SK-N-SH (cell line): ENCODE data around the gene ZNF621. TPM values are rescaled to one million over a fixed set of nuclear protein-coding genes. Genes with fewer than 3 reads are reported as not detected.

ENCODE experiments used
- CTCF ChIA-PET: fragments of 300-600, 350-600 bp; formaldehyde crosslinking; extraction: SDS; loops from one replicate; lab custom pipeline; 2021; lab: Yijun Ruan, JAX
- POLR2A ChIA-PET: fragments of 350-600 bp; sonication (Branson Sonifier 250); formaldehyde crosslinking; extraction: SDS; loops from one replicate; lab custom pipeline; 2020; ENCODE audit warnings: antibody characterized with exemption, inconsistent platforms; lab: Yijun Ruan, JAX
- DNase-seq: peaks from one replicate; pipeline ENCODE4 v3.0.0; 2012
- H2AFZ ChIP-seq: fragments of 200-600 bp; sonication (generic); 2 replicates; pipeline ENCODE4 v1.8.1; 2016; ENCODE audit warnings: antibody characterized with exemption, mild to moderate bottlenecking, low read depth
- H3F3A ChIP-seq: fragments of 200-600 bp; sonication (generic); replicated peaks from 2 replicates; pipeline ENCODE3; 2016; ENCODE audit warnings: antibody characterized with exemption, mild to moderate bottlenecking; ENCODE audit not compliant: insufficient read depth
- H3K27ac ChIP-seq, 2 experiments: fragments of 200-500 bp in 1 of 2; fragments of 200-600 bp in 1 of 2; sonication (Bioruptor generic) in 1 of 2; sonication (generic), shearing (Covaris generic) in 1 of 2; 2 replicates each; pipeline versions ENCODE4 v1.5.1 to v1.6.1; 2014 to 2016; ENCODE audit warnings: low read depth in 2 of 2, inconsistent platforms in 1 of 2, low read length in 1 of 2, mild to moderate bottlenecking in 1 of 2, mixed read lengths in 1 of 2
- H3K27me3 ChIP-seq: fragments of 200-600 bp; sonication (generic), shearing (Covaris generic); 2 replicates; pipeline ENCODE4 v1.6.1; 2016; ENCODE audit warnings: mixed run types; ENCODE audit not compliant: insufficient read depth
- H3K36me3 ChIP-seq, 2 experiments: fragments of 200-500 bp in 1 of 2; fragments of 200-600 bp in 1 of 2; sonication (Bioruptor generic) in 1 of 2; sonication (generic) in 1 of 2; replicated peaks in 1 of 2; 2 replicates each; pipeline versions ENCODE3 to v1.5.1; 2014 to 2016; ENCODE audit warnings: low read length in 1 of 2, mild to moderate bottlenecking in 1 of 2; ENCODE audit not compliant: insufficient read depth in 2 of 2, control insufficient read depth in 1 of 2
- H3K4me1 ChIP-seq, 2 experiments: fragments of 200-500 bp in 1 of 2; fragments of 200-600 bp in 1 of 2; sonication (Bioruptor generic) in 1 of 2; sonication (generic), shearing (Covaris generic) in 1 of 2; 2 replicates each; pipeline versions ENCODE4 v1.5.1 to v1.6.1; 2014 to 2016; ENCODE audit warnings: low read depth in 1 of 2, low read length in 1 of 2, mixed run types in 1 of 2; ENCODE audit not compliant: insufficient read depth in 2 of 2, control insufficient read depth in 1 of 2
- H3K4me2 ChIP-seq: fragments of 200-600 bp; sonication (generic), shearing (Covaris generic); 2 replicates; pipeline ENCODE4 v1.6.1; 2017; ENCODE audit warnings: mixed run types
- H3K4me3 ChIP-seq, 2 experiments: fragments of 200-500 bp in 1 of 2; fragments of 200-600 bp in 1 of 2; sonication (Bioruptor generic) in 1 of 2; sonication (generic), shearing (Covaris generic) in 1 of 2; 2 replicates each; pipeline versions ENCODE4 v1.5.1 to v1.8.1; 2014 to 2016; ENCODE audit warnings: low read depth in 2 of 2, inconsistent platforms in 1 of 2, low read length in 1 of 2, mild to moderate bottlenecking in 1 of 2, mixed read lengths in 1 of 2, moderate library complexity in 1 of 2
- H3K79me2 ChIP-seq: fragments of 200-600 bp; sonication (generic); 2 replicates; pipeline ENCODE4 v1.8.1; 2017; ENCODE audit warnings: mild to moderate bottlenecking; ENCODE audit not compliant: insufficient read depth
- H3K9ac ChIP-seq: fragments of 200-600 bp; sonication (generic); 2 replicates; pipeline ENCODE4 v1.6.1; 2017; ENCODE audit warnings: mixed run types
- H3K9me2 ChIP-seq: fragments of 200-600 bp; sonication (generic); 2 replicates; pipeline ENCODE4 v1.6.1; 2017; ENCODE audit warnings: mixed run types
- H3K9me3 ChIP-seq: fragments of 200-600 bp; sonication (generic); 2 replicates; pipeline ENCODE4 v1.6.1; 2017; ENCODE audit warnings: mixed run types, mild to moderate bottlenecking, moderate library complexity
- H4K20me1 ChIP-seq: fragments of 200-600 bp; sonication (generic); 2 replicates; pipeline ENCODE4 v1.6.1; 2017; ENCODE audit warnings: mild to moderate bottlenecking, mixed run types; ENCODE audit not compliant: insufficient read depth
- CHD2 ChIP-seq: fragments of 150-350 bp; IDR thresholded peaks from 2 replicates; pipeline ENCODE4 v1.6.1; 2018; ENCODE audit warnings: low read length; ENCODE audit not compliant: partially characterized antibody
- CTCF ChIP-seq: fragments of 200-600 bp; sonication (generic); IDR thresholded peaks from 2 replicates; pipeline ENCODE4 v1.6.1; 2017; ENCODE audit warnings: antibody characterized with exemption, mild to moderate bottlenecking, moderate library complexity
- ELF1 ChIP-seq: IDR thresholded peaks from 2 replicates; pipeline ENCODE4 v1.4.0; 2012
- EP300 ChIP-seq, 2 experiments: IDR thresholded peaks; 2 replicates each; pipeline versions ENCODE4 v1.4.0 to v1.6.1; 2012; ENCODE audit warnings: borderline replicate concordance in 1 of 2, low read depth in 1 of 2, low read length in 1 of 2
- EZH2phosphoT487 ChIP-seq: fragments of 200-600 bp; sonication (generic); IDR thresholded peaks from 2 replicates; pipeline ENCODE4 v1.6.1; 2017; ENCODE audit warnings: low read depth, mixed run types, mild to moderate bottlenecking, antibody characterized with exemption, moderate library complexity, borderline replicate concordance
- FOXJ3 ChIP-seq: sonication (generic); formaldehyde crosslinking; IDR thresholded peaks from 2 replicates; pipeline ENCODE4 v1.5.1; 2020; ENCODE audit warnings: mild to moderate bottlenecking, missing genetic modification reagents
- FOXM1 ChIP-seq: IDR thresholded peaks from 2 replicates; pipeline ENCODE4 v1.4.0; 2012; ENCODE audit warnings: low read depth, mild to moderate bottlenecking
- GATA2 ChIP-seq: sonication (generic); formaldehyde crosslinking; IDR thresholded peaks from 2 replicates; pipeline ENCODE4 v1.5.0; 2020; ENCODE audit warnings: mild to moderate bottlenecking, missing genetic modification reagents
- MAX ChIP-seq: IDR thresholded peaks from 2 replicates; pipeline ENCODE4 v1.4.0; 2012; ENCODE audit warnings: low read depth
- MXI1 ChIP-seq: IDR thresholded peaks from 2 replicates; pipeline ENCODE4 v1.6.1; 2012; ENCODE audit warnings: mild to moderate bottlenecking, low read depth, low read length, improper control_type of control experiment
- RAD21 ChIP-seq: IDR thresholded peaks from 2 replicates; pipeline ENCODE4 v1.6.1; 2012; ENCODE audit warnings: mild to moderate bottlenecking, low read length
- RCOR1 ChIP-seq: fragments of 150-350 bp; IDR thresholded peaks from 2 replicates; pipeline ENCODE4 v1.6.1; 2017; ENCODE audit warnings: antibody characterized with exemption, low read length
- RFX5 ChIP-seq: IDR thresholded peaks from 2 replicates; pipeline ENCODE4 v1.6.1; 2012; ENCODE audit warnings: mild to moderate bottlenecking, improper control_type of control experiment, low read length
- RXRA ChIP-seq: IDR thresholded peaks from 2 replicates; pipeline ENCODE4 v1.4.0; 2012; ENCODE audit warnings: low read depth, mild to moderate bottlenecking, borderline replicate concordance
- SIN3A ChIP-seq: IDR thresholded peaks from 2 replicates; pipeline ENCODE4 v1.6.1; 2012; ENCODE audit warnings: low read depth, mild to moderate bottlenecking, low read length, moderate library complexity, borderline replicate concordance
- SMC3 ChIP-seq: IDR thresholded peaks from 2 replicates; pipeline ENCODE4 v1.6.1; 2012; ENCODE audit warnings: low read depth, low read length, improper control_type of control experiment
- TAF1 ChIP-seq: IDR thresholded peaks from 2 replicates; pipeline ENCODE4 v1.6.1; 2012; ENCODE audit warnings: low read depth, mild to moderate bottlenecking, low read length, moderate library complexity, borderline replicate concordance
- TCF12 ChIP-seq: IDR thresholded peaks from 2 replicates; pipeline ENCODE4 v1.4.0; 2012
- USF1 ChIP-seq: IDR thresholded peaks from 2 replicates; pipeline ENCODE4 v1.4.0; 2012; ENCODE audit warnings: low read depth, borderline replicate concordance
- USF2 ChIP-seq: fragments of 150-350 bp; IDR thresholded peaks from 2 replicates; pipeline ENCODE4 v1.6.1; 2017; ENCODE audit warnings: antibody characterized with exemption, low read length, low read depth, borderline replicate concordance
- YY1 ChIP-seq: IDR thresholded peaks from 2 replicates; pipeline ENCODE4 v1.4.0; 2012; ENCODE audit warnings: low read depth, mild to moderate bottlenecking
- WGBS: methylation state at CpG from one replicate; pipeline ENCODE4 v1.1.6; 2017; ENCODE audit warnings: low lambda C conversion rate; 5-methylcytosine and 5-hydroxymethylcytosine counted together
- polyA plus RNA-seq, 3 experiments: library from polyadenylated mRNA; depleted of rRNA; stranded (reverse); fragments of >200 nt; gene quantifications; 2 replicates each; pipeline ENCODE4 v1.2.3, GENCODE V29; 2012

ZNF621 gene
- polyA plus RNA-seq, 1 of the 3 experiments (the other 2 are of a cell fraction), result 10.3 TPM

- 74% methylated on average over 5 of the region's 7 CpGs for WGBS
- CTCF ChIA-PET, result interaction anchor here (0.6 to 8.1 kb wide), 22 partner anchors 9 to 1515 kb away, joined by 3 to 136 read pairs (median 6); partner anchors contain the start of gene CTNNB1
- no peaks in the 10 kb centered on the region for H3K36me3 ChIP-seq
- TF ChIP-seq MXI1 (no peak), RCOR1 (0 out of 2 replicates have a peak, but pooled peaks have one; percentile 18)
- TF ChIP-seq, all 33 proteins: peak for 1
- H3K4me2 ChIP-seq, result no peak overlapping the region
- no peaks in the 10 kb centered on the region for H3K9me3 ChIP-seq
- H3K27ac ChIP-seq, result peak overlapping the region in 1 of 2 experiments; percentile 94; a peak in 2 of 4 replicates
- no peaks in the 10 kb centered on the region for H3K9me2 ChIP-seq
- H3K79me2 ChIP-seq, result no peaks in the 10 kb centered on the region
- H4K20me1 ChIP-seq, result no peaks in the 10 kb centered on the region
- no peak for DNase-seq
- no peaks in the 10 kb centered on the region for H3F3A ChIP-seq
- no peak overlapping the region for H2AFZ ChIP-seq
- H3K4me1 ChIP-seq, result peaks cover 0 to 22% of the 10 kb centered on the region in 2 experiments; a peak in 2 of 4 replicates
- no peak overlapping the region for H3K9ac ChIP-seq
- no peaks in the 10 kb centered on the region for H3K27me3 ChIP-seq
- no peak overlapping the region for H3K4me3 ChIP-seq
- POLR2A ChIA-PET, result interaction anchor here (1.2 to 4.9 kb wide), 2 partner anchors 612 to 616 kb away, joined by 3 to 34 read pairs; partner anchors contain the start of gene CTNNB1
These were observed 58.9 kb downstream of the ZNF621 start for GRCh38 chr3:40583691-40584090.

- no peaks in the 10 kb centered on the region for H3K36me3 ChIP-seq
- ChIA-PET CTCF (interaction anchor here (0.6 to 8.1 kb wide), 69 partner anchors 9 to 1611 kb away, joined by 3 to 136 read pairs (median 3); partner anchors contain the start of gene CTNNB1), POLR2A (interaction anchor here (0.8 to 4.9 kb wide), 4 partner anchors 127 to 615 kb away, joined by 3 to 34 read pairs (median 3); partner anchors contain the start of gene CTNNB1)
- no peaks in the 10 kb centered on the region for H4K20me1 ChIP-seq
- no peaks in the 10 kb centered on the region for H3K9me2 ChIP-seq
- 16% methylated on average over 9 of the region's 15 CpGs for WGBS
- peak; percentile 80 for DNase-seq
- no peak overlapping the region for H3K9ac ChIP-seq
- no peaks in the 10 kb centered on the region for H3F3A ChIP-seq
- H3K4me3 ChIP-seq, result peak overlapping the region; percentile 23 to 27; a peak in 3 of 4 replicates
- H2AFZ ChIP-seq, result peak overlapping the region; percentile 77; the same call in 1 of the 2 replicates
- no peak for TF ChIP-seq RXRA
- peak; percentile 94 for TF ChIP-seq RAD21
- TF ChIP-seq FOXM1, result no peak
- TF ChIP-seq MXI1, result 0 out of 2 replicates have a peak, but pooled peaks have one; percentile 42
- TF ChIP-seq GATA2 (CRISPR knock-in tag), result peak; percentile 91
- TF ChIP-seq MAX, result no peak; the same call in 1 of the 2 replicates
- peak; percentile 64 for TF ChIP-seq CHD2
- no peak for TF ChIP-seq EZH2phosphoT487
- peak; percentile 36; the same call in 1 of the 2 replicates for TF ChIP-seq RFX5
- no peak; the same call in 1 of the 2 replicates for TF ChIP-seq FOXJ3 (CRISPR knock-in tag)
- no peak for TF ChIP-seq YY1
- TF ChIP-seq SMC3, result peak; percentile 88
- TF ChIP-seq EP300 (IDR thresholded peaks at IDR 0.05; ENCODE audit: borderline replicate concordance in 1 of 2, low read depth in 1 of 2, low read length in 1 of 2), result peak in 1 of 2 experiments; percentile 93; a peak in 2 of 4 replicates
- peak; percentile 74 for TF ChIP-seq USF2
- peak; percentile 95 for TF ChIP-seq CTCF
- peak; percentile 70; the same call in 1 of the 2 replicates for TF ChIP-seq RCOR1
- TF ChIP-seq USF1, result peak; percentile 85
- no peak for TF ChIP-seq ELF1
- no peak for TF ChIP-seq TAF1
- TF ChIP-seq SIN3A, result no peak
- TF ChIP-seq TCF12, result peak; percentile 56; the same call in 1 of the 2 replicates
- peak overlapping the region in 1 of 2 experiments; percentile 94; a peak in 2 of 4 replicates for H3K27ac ChIP-seq
- H3K79me2 ChIP-seq, result no peaks in the 10 kb centered on the region
- peaks cover 0 to 22% of the 10 kb centered on the region in 2 experiments; a peak in 2 of 4 replicates for H3K4me1 ChIP-seq
- H3K27me3 ChIP-seq, result no peaks in the 10 kb centered on the region; the same call in 1 of the 2 replicates
- H3K9me3 ChIP-seq, result no peaks in the 10 kb centered on the region
- H3K4me2 ChIP-seq, result peak overlapping the region; percentile 38; the same call in 1 of the 2 replicates
These were observed 59.9 kb downstream of the ZNF621 start for GRCh38 chr3:40584625-40585189.
